Measurements from ENCODE around the gene F5. TPM values are rescaled to one million over a fixed set of nuclear protein-coding genes. Genes with fewer than 3 reads are reported as not detected.

F5 gene
- total RNA-seq, 1 donor from 2014 or later, result 1.6 TPM

DNA sequence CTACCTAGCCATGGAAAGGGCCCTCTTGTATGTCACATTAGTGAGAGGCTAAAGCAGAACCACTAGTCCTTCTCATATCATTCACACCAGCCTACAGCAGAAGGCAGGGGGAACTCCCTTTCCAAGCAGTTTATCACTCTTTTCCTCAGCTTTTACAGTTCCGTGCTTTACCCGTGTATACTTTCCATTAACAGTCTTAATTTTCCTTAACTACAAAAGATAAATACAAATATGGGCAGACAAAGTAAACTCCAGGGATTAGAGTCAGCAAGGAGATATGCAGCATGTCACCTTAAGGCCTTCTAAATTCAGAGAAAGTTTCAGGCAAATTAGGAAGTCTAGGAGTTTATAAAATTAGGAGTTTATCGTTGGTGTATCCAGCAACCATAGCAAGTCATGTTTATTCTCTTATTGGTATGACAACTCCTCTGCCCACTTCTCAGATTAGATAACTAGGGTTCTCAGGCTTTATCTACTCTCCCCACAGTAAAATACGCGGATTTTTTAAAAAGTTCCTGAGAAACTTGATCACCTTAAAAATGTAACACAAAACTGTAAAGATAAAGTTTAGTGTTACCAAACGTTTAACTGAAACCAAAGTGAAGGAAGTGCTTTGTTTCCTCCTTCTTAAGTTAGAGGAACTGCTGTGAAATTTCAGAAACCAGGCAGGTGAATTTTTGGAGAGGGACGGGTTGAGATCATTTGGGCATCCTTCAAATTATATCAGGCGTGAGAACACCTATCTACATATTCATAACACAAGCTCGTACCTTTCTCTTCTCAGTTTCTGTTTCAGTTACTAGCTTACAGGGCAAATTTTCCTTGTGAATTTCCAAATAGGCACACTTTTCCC lies 57.8 kb downstream of the F5 start:
- Histone ChIP-seq H3K4me3 (peak overlapping the region; percentile 6), H3K9me3 (no peaks in the 10 kb centered on the region), H3K27me3 (no peaks in the 10 kb centered on the region), H3K27ac (peak overlapping the region; percentile 75), H3K4me1 (no peaks in the 10 kb centered on the region), H3K36me3 (no peaks in the 10 kb centered on the region)
- TF ChIP-seq CTCF (IDR thresholded peaks at IDR 0.05), result no peak
- DNase-seq (no peak), ATAC-seq (peak; percentile 45)
- intact Hi-C loops (cut with DNase I), result no loop called here

GRCh38 chr1:169527451-169528214 lies 58.6 kb downstream of the F5 start:
- Histone ChIP-seq H3K4me1 (no peaks in the 10 kb centered on the region), H3K9me3 (no peaks in the 10 kb centered on the region), H3K4me3 (no peak overlapping the region), H3K27me3 (no peaks in the 10 kb centered on the region), H3K36me3 (no peaks in the 10 kb centered on the region), H3K27ac (no peak overlapping the region)
- no peak for TF ChIP-seq CTCF (IDR thresholded peaks at IDR 0.05)
- ATAC-seq (peak; percentile 29), DNase-seq (no peak)
- intact Hi-C loops (cut with DNase I), result no loop called here

GRCh38 chr1:169527001-169527400 lies 59.3 kb downstream of the F5 start:
- no peaks in the 10 kb centered on the region for H3K36me3 ChIP-seq
- ATAC-seq (no peak), DNase-seq (no peak)
- no peak overlapping the region for H3K4me3 ChIP-seq
- H3K27ac ChIP-seq, result no peak overlapping the region
- no peaks in the 10 kb centered on the region for H3K27me3 ChIP-seq
- intact Hi-C loops (cut with DNase I), result no loop called here
- no peaks in the 10 kb centered on the region for H3K4me1 ChIP-seq
- no peak for TF ChIP-seq CTCF (IDR thresholded peaks at IDR 0.05)
- H3K9me3 ChIP-seq, result no peaks in the 10 kb centered on the region

DNA sequence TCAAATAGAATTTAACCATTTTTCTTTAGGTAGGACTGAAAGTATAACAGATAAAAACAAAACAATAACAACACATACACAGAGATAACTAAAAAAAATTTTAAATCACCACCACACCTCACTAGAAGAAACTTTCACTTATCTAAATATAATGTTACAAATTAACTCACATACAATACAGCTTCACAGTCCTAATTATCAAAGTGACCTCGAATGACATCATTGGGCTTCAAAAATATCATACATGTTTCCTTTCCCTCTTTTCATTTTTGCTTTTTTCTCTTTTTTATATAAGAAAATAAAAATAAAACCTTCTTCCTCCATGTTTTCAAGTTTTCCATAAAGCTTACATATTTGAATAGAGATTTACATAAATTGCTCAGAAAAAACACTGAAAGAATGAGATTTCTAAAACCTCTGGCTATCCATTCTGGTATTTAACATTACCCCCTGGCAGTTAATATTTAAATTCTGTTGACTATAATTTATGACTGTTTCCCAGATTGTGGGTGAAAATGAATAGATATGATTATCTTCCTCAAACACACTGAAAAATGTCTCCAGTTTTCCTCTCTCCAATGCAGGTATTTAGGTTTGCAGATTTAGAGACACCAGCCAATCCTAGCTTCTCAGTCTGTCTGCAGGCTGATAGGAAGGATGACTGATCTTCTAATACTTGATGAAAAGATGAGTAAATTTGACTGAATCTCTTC lies 60.0 kb downstream of the F5 start:
- intact Hi-C loops (cut with DNase I), result no loop called here
- no peak for TF ChIP-seq CTCF (IDR thresholded peaks at IDR 0.05)
- no peak overlapping the region for H3K4me3 ChIP-seq
- H3K27ac ChIP-seq, result no peak overlapping the region
- no peaks in the 10 kb centered on the region for H3K36me3 ChIP-seq
- no peaks in the 10 kb centered on the region for H3K27me3 ChIP-seq
- H3K9me3 ChIP-seq, result no peaks in the 10 kb centered on the region
- H3K4me1 ChIP-seq, result no peaks in the 10 kb centered on the region
- DNase-seq (no peak), ATAC-seq (no peak)

DNA sequence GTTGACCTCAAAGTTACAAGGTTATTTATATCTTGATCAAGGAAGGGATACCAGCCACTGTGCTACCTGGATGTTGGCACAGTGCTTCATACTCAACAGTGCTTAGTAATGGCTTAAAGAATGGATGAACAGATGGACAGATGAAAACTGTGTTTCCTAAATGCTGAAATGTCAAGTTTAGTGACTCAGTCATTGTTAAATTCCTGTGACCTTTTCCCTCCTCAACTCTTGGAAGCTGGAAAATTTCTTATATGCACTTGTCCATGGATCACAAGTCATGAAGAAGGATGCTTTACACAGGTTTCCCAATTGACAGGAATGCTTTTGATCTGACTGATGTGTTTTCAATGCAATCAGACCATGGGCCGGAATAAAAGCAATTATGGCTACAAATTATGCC lies 60.9 kb downstream of the F5 start:
- TF ChIP-seq CTCF (IDR thresholded peaks at IDR 0.05), result no peak
- DNase-seq, result no peak
- Histone ChIP-seq H3K27ac (no peak overlapping the region), H3K4me1 (no peaks in the 10 kb centered on the region), H3K9me3 (no peaks in the 10 kb centered on the region), H3K4me3 (no peak overlapping the region), H3K27me3 (no peaks in the 10 kb centered on the region), H3K36me3 (no peaks in the 10 kb centered on the region)
- no peak for ATAC-seq
- intact Hi-C loops (cut with DNase I), result no loop called here

Measured in upper lobe of right lung (tissue), 1 donor.